ENCODE data around the gene CCBE1.

CCBE1 gene

DNA sequence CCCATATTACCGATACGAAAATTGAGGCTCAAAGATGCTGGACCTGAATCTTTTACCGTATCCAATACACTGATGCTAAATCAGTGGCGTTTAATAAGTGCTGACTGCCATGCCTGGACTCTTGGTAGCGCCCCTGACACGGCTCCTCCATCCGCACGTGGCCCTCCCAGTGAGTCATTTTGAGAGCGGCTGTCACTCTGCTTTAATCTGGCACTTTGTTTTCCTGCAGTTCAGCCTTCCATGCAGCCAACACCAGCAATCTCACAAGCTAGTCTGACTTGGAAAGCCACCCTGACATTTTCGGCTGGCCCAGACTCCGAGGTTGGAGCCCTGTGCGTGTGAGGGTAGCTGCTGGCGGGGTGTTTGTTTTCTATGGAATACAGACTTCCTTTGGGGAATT lies 183.0 kb downstream of the CCBE1 start:
- Histone ChIP-seq H3K4me1 (ENCODE audit: control insufficient read depth, insufficient read depth, low read length) (peaks cover 6% of the 10 kb centered on the region; the same call in 1 of the 2 replicates), H3K4me3 (ENCODE audit: low read depth, low read length) (no peak overlapping the region), H3K9me3 (ENCODE audit: control insufficient read depth, insufficient read depth, low read length) (no peaks in the 10 kb centered on the region)

GRCh38 chr18:59512025-59512755 lies 185.0 kb downstream of the CCBE1 start:
- H3K36me3 ChIP-seq (ENCODE audit: control insufficient read depth, insufficient read depth, low read length): no peaks in the 10 kb centered on the region
- no peak overlapping the region for H3K9ac ChIP-seq (ENCODE audit: low read depth, low read length)
- H3K4me3 ChIP-seq (ENCODE audit: low read depth, low read length): no peak overlapping the region
- no peaks in the 10 kb centered on the region for H3K9me3 ChIP-seq (ENCODE audit: control insufficient read depth, insufficient read depth, low read length)
- peaks cover 6% of the 10 kb centered on the region; the same call in 1 of the 2 replicates for H3K4me1 ChIP-seq (ENCODE audit: control insufficient read depth, insufficient read depth, low read length)
- H3K27me3 ChIP-seq (ENCODE audit: control insufficient read depth, insufficient read depth, low read length): no peaks in the 10 kb centered on the region
- H3K27ac ChIP-seq (ENCODE audit: low read depth, low read length): no peak overlapping the region

More for the DNA sequence above, 183.0 kb downstream of the CCBE1 start:
- Histone ChIP-seq H3K9ac (ENCODE audit: low read depth, low read length) (no peak overlapping the region), H3K36me3 (ENCODE audit: control insufficient read depth, insufficient read depth, low read length) (no peaks in the 10 kb centered on the region), H3K27ac (ENCODE audit: low read depth, low read length) (no peak overlapping the region), H3K27me3 (ENCODE audit: control insufficient read depth, insufficient read depth, low read length) (no peaks in the 10 kb centered on the region)

DNA sequence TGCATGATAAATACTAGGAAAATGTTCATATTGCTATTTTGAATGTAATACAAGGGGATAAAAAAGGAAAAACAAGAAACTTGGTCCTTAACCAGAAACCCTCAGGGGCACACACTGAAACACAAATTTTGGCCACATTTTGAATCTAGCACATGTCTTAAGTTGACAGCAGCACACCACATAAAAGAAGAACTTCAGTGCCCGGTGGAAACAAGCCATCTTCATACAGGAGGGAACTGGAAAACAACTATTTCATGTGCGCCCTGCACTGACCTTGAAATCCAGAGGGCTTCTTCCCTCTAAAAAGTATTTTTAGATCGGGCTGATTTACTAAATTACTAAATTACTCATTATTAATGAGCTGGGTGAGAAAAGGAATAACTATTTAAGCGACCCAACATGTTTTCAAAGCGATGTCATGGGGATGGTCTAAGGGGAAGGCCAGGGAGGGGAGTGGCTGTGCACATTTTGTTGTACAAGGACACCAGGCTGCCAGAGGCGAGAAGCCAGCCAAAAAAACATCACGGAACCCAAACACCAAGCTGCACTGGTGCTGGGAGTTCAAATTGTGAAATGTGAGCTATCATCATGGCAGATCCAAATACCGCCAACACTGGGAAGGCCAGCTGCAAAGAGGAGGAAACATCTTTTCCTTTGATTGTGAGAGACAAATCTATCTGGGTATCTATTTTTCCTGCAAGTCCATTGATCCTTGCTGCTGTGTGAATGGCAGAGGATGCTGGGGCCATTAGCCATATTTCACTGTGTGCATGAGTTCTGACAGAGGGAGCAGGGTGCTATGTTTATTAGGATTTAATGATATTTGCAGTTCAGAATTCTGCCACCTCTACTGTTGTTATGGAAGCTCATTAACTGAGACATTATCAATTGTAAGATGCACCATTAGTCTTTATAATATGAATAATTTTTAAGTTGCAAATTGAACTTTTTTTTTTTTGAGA lies 187.5 kb downstream of the CCBE1 start:
- Histone ChIP-seq H3K27me3 (ENCODE audit: control insufficient read depth, insufficient read depth, low read length) (no peaks in the 10 kb centered on the region), H3K4me1 (ENCODE audit: control insufficient read depth, insufficient read depth, low read length) (no peaks in the 10 kb centered on the region), H3K9me3 (ENCODE audit: control insufficient read depth, insufficient read depth, low read length) (no peaks in the 10 kb centered on the region), H3K4me3 (ENCODE audit: low read depth, low read length) (no peak overlapping the region), H3K9ac (ENCODE audit: low read depth, low read length) (no peak overlapping the region), H3K27ac (ENCODE audit: low read depth, low read length) (no peak overlapping the region), H3K36me3 (ENCODE audit: control insufficient read depth, insufficient read depth, low read length) (no peaks in the 10 kb centered on the region)

GRCh38 chr18:59505356-59505755 lies 191.9 kb downstream of the CCBE1 start:
- H3K4me3 ChIP-seq (ENCODE audit: low read depth, low read length): no peak overlapping the region
- no peaks in the 10 kb centered on the region for H3K9me3 ChIP-seq (ENCODE audit: control insufficient read depth, insufficient read depth, low read length)
- peaks cover 3% of the 10 kb centered on the region; the same call in 1 of the 2 replicates for H3K4me1 ChIP-seq (ENCODE audit: control insufficient read depth, insufficient read depth, low read length)
- H3K9ac ChIP-seq (ENCODE audit: low read depth, low read length): no peak overlapping the region
- H3K27me3 ChIP-seq (ENCODE audit: control insufficient read depth, insufficient read depth, low read length): no peaks in the 10 kb centered on the region
- no peak overlapping the region for H3K27ac ChIP-seq (ENCODE audit: low read depth, low read length)
- no peaks in the 10 kb centered on the region for H3K36me3 ChIP-seq (ENCODE audit: control insufficient read depth, insufficient read depth, low read length)

- H3K4me3 ChIP-seq (ENCODE audit: low read depth, low read length): no peak overlapping the region
- H3K4me1 ChIP-seq (ENCODE audit: control insufficient read depth, insufficient read depth, low read length): peaks cover 3% of the 10 kb centered on the region; the same call in 1 of the 2 replicates
- H3K9me3 ChIP-seq (ENCODE audit: control insufficient read depth, insufficient read depth, low read length): no peaks in the 10 kb centered on the region
- H3K36me3 ChIP-seq (ENCODE audit: control insufficient read depth, insufficient read depth, low read length): no peaks in the 10 kb centered on the region
- H3K9ac ChIP-seq (ENCODE audit: low read depth, low read length): no peak overlapping the region
- H3K27me3 ChIP-seq (ENCODE audit: control insufficient read depth, insufficient read depth, low read length): no peaks in the 10 kb centered on the region
- H3K27ac ChIP-seq (ENCODE audit: low read depth, low read length): no peak overlapping the region
These were observed 194.7 kb downstream of the CCBE1 start for GRCh38 chr18:59502274-59503175.

DNA sequence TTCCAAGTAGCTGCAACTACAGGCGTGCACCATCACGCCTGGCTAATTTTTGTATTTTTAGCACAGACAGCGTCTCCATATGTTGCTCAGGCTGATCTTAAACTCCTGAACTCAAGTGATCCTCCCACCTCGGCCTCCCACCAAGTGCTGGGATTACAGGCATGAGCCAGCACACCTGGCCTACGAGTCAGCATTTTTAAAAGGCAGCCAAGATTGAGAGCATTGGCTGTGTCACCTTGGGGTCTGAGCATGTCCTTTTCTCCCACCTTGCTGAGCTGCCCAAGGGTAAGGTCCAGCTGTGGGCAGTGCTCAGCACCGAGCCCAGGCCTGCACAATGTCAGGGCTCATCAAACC lies 195.3 kb downstream of the CCBE1 start:
- peaks cover 3% of the 10 kb centered on the region; the same call in 1 of the 2 replicates for H3K4me1 ChIP-seq (ENCODE audit: control insufficient read depth, insufficient read depth, low read length)
- H3K9ac ChIP-seq (ENCODE audit: low read depth, low read length): no peak overlapping the region
- H3K9me3 ChIP-seq (ENCODE audit: control insufficient read depth, insufficient read depth, low read length): no peaks in the 10 kb centered on the region
- no peaks in the 10 kb centered on the region for H3K27me3 ChIP-seq (ENCODE audit: control insufficient read depth, insufficient read depth, low read length)
- H3K36me3 ChIP-seq (ENCODE audit: control insufficient read depth, insufficient read depth, low read length): no peaks in the 10 kb centered on the region
- no peak overlapping the region for H3K27ac ChIP-seq (ENCODE audit: low read depth, low read length)
- no peak overlapping the region for H3K4me3 ChIP-seq (ENCODE audit: low read depth, low read length)

GRCh38 chr18:59500765-59501164 lies 196.5 kb downstream of the CCBE1 start:
- H3K9ac ChIP-seq (ENCODE audit: low read depth, low read length): no peak overlapping the region
- H3K9me3 ChIP-seq (ENCODE audit: control insufficient read depth, insufficient read depth, low read length): no peaks in the 10 kb centered on the region
- H3K27ac ChIP-seq (ENCODE audit: low read depth, low read length): no peak overlapping the region
- no peaks in the 10 kb centered on the region for H3K27me3 ChIP-seq (ENCODE audit: control insufficient read depth, insufficient read depth, low read length)
- H3K36me3 ChIP-seq (ENCODE audit: control insufficient read depth, insufficient read depth, low read length): no peaks in the 10 kb centered on the region
- peaks cover 3% of the 10 kb centered on the region; the same call in 1 of the 2 replicates for H3K4me1 ChIP-seq (ENCODE audit: control insufficient read depth, insufficient read depth, low read length)
- no peak overlapping the region for H3K4me3 ChIP-seq (ENCODE audit: low read depth, low read length)

DNA sequence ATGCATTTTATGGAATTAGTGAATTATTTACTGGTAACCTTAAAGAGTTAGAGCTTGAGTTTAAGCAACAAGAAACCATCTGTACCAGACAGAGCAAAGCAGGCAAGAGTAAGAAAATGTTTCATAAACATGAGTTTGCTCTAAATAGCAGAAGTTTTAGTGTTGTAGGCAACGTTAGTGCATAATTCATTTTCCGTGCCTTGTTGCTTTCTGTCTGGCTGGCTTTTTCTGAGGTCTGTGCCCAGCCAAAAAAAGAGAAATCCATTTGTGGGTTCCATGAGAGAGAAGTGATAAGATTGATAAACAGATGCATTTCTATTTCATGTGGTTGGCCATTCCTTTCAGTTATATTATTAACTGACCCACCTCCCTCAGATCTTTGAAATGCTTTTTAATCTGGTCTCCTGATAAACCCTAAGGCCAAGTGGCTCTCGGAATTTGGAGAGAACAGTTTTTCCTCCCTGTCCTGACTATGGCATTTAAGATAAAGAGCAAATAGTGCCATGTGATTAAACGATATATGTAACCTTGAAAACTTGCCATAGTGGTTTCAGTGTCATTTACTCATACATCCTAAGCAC lies 198.6 kb downstream of the CCBE1 start:
- Histone ChIP-seq H3K27ac (ENCODE audit: low read depth, low read length) (no peak overlapping the region), H3K4me3 (ENCODE audit: low read depth, low read length) (no peak overlapping the region), H3K9ac (ENCODE audit: low read depth, low read length) (no peak overlapping the region), H3K27me3 (ENCODE audit: control insufficient read depth, insufficient read depth, low read length) (no peaks in the 10 kb centered on the region), H3K9me3 (ENCODE audit: control insufficient read depth, insufficient read depth, low read length) (no peaks in the 10 kb centered on the region), H3K4me1 (ENCODE audit: control insufficient read depth, insufficient read depth, low read length) (peaks cover 3% of the 10 kb centered on the region; the same call in 1 of the 2 replicates), H3K36me3 (ENCODE audit: control insufficient read depth, insufficient read depth, low read length) (no peaks in the 10 kb centered on the region)

DNA sequence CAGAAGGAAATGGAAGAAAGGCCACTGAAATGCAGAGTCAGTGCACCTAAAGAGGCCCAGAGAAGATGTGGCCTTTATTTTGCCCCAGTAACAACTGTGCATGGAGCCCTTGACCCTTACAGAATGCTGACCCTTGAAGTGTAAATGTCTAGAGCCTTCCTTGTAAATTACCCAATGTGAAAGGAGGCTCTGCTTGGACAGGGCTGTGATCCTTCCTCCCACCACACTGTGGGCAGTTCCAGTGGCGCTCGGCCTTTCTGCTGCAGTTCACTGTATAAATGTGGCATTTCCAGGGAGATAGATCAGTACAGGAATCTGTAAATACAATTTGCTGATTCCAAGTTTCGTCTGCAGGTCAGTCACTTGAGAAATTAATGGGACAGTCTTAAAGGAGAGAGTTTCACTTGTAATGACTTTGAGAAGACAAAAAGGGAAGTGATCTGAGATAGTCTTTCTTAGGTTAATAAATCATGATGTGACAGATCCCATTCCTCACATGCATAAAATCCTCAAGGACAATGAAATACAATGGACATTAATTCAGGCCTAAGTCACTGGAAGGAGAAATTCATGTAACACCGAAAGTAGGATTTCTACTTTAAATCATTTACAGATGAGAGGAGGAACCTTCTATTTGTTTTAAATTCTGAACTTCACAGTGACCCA lies 204.3 kb downstream of the CCBE1 start:
- Histone ChIP-seq H3K4me3 (ENCODE audit: low read depth, low read length) (no peak overlapping the region), H3K9me3 (ENCODE audit: control insufficient read depth, insufficient read depth, low read length) (no peaks in the 10 kb centered on the region), H3K27me3 (ENCODE audit: control insufficient read depth, insufficient read depth, low read length) (no peaks in the 10 kb centered on the region), H3K9ac (ENCODE audit: low read depth, low read length) (no peak overlapping the region), H3K36me3 (ENCODE audit: control insufficient read depth, insufficient read depth, low read length) (no peaks in the 10 kb centered on the region), H3K4me1 (ENCODE audit: control insufficient read depth, insufficient read depth, low read length) (no peaks in the 10 kb centered on the region), H3K27ac (ENCODE audit: low read depth, low read length) (no peak overlapping the region)

DNA sequence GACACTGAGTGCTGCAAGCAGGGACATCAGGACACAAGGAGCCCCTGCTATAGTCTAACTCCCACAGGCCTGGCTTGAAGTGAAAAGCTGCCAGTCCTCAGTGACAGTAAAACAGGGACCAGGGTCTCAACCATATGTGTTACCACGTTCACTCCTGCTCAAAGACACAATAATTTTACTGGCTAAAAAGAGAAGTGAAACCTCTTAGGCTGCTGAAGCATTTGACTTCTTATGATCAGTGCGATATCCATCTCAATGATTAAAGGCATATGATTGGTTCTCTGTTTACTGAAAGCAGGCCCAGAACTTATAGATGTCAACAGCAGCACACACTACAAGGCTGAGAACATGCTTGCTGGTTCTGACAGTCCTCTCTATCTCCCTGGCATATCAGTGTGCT lies 208.3 kb downstream of the CCBE1 start:
- Histone ChIP-seq H3K27ac (ENCODE audit: low read depth, low read length) (no peak overlapping the region), H3K4me3 (ENCODE audit: low read depth, low read length) (no peak overlapping the region), H3K36me3 (ENCODE audit: control insufficient read depth, insufficient read depth, low read length) (no peaks in the 10 kb centered on the region), H3K27me3 (ENCODE audit: control insufficient read depth, insufficient read depth, low read length) (no peaks in the 10 kb centered on the region), H3K9me3 (ENCODE audit: control insufficient read depth, insufficient read depth, low read length) (no peaks in the 10 kb centered on the region), H3K4me1 (ENCODE audit: control insufficient read depth, insufficient read depth, low read length) (no peaks in the 10 kb centered on the region), H3K9ac (ENCODE audit: low read depth, low read length) (no peak overlapping the region)
